Vagina (tissue), 2 donors: ENCODE results near the gene GALM.

ENCODE experiments used
- CTCF ChIP-seq, 3 experiments: fragments of 450-650 bp in 2 of 3; fragments of 200-600 bp in 1 of 3; sonication (generic) in 1 of 3; IDR thresholded peaks; one replicate each; pipeline ENCODE4 v1.5.1; 2017 to 2019; ENCODE audit warnings: antibody characterized with exemption in 3 of 3, mild to moderate bottlenecking in 2 of 3, moderate library complexity in 2 of 3
- POLR2A ChIP-seq, 2 donors: fragments of 450-650 bp; IDR thresholded peaks; one replicate each; pipeline ENCODE4 v1.6.1; 2017; ENCODE audit warnings: antibody characterized with exemption in 2 of 2, mild to moderate bottlenecking in 2 of 2, moderate library complexity in 2 of 2
- POLR2AphosphoS5 ChIP-seq, 2 donors: sonication (generic); formaldehyde crosslinking; IDR thresholded peaks; one replicate each; pipeline ENCODE4 v1.9.0; 2017; ENCODE audit warnings: antibody characterized with exemption in 2 of 2, mild to moderate bottlenecking in 2 of 2, low read depth in 1 of 2; ENCODE audit not compliant: insufficient read depth in 1 of 2

GRCh38 chr2:38617301-38617700 lies 48.6 kb upstream of the GALM start:
- TF ChIP-seq CTCF (IDR thresholded peaks at IDR 0.05) (no peak), POLR2AphosphoS5 (IDR thresholded peaks at IDR 0.05; ENCODE audit: insufficient read depth in 1 of 2, low read depth in 1 of 2) (no peak), POLR2A (IDR thresholded peaks at IDR 0.05) (no peak)
